Coronary artery (tissue), 2 donors: ENCODE data around the gene PRRG4.
A peak's percentile ranks its signal among the peaks of the same experiment; 100 is the strongest.

Experiments used
- DNase-seq: peaks from one replicate; pipeline ENCODE4 v3.0.0-alpha.2; 2017; ENCODE audit warnings: low spot score
- H3K27ac ChIP-seq, 2 donors: fragments of 200-600 bp; sonication (generic); one replicate each; pipeline ENCODE4 v1.5.1; 2016 to 2019
- H3K4me3 ChIP-seq: fragments of 200-600 bp; sonication (generic); 2 replicates; pipeline ENCODE4 v1.5.1; 2016; ENCODE audit warnings: mild to moderate bottlenecking, moderate library complexity
- CTCF ChIP-seq: fragments of 200-600 bp; sonication (generic); IDR thresholded peaks from one replicate; pipeline ENCODE4 v1.5.1; 2019; ENCODE audit warnings: antibody characterized with exemption

The PRRG4 gene

GRCh38 chr11:32792948-32793475 is 36.7 kb upstream of the PRRG4 start:
- Histone ChIP-seq H3K27ac (no peak overlapping the region), H3K4me3 (peak overlapping the region; percentile 51)
- TF ChIP-seq CTCF, result peak; percentile 58
- DNase-seq, result no peak

GRCh38 chr11:32794439-32794838 is 35.3 kb upstream of the PRRG4 start, which contains the start of gene CCDC73:
Gene CCDC73 (minus strand): TSS chr11:32794662. CDS start chr11:32760243, 34,419 bp downstream.
- no peak for DNase-seq
- no peak within 1 kb of the TSS for H3K4me3 ChIP-seq
- no peak for TF ChIP-seq CTCF
- no peak within 1 kb of the TSS for H3K27ac ChIP-seq

- Histone ChIP-seq H3K27ac (no peak overlapping the region), H3K4me3 (no peak overlapping the region)
- no peak for DNase-seq
- no peak for TF ChIP-seq CTCF
These were observed 33.3 kb upstream of the PRRG4 start for GRCh38 chr11:32796425-32796824.

GRCh38 chr11:32809313-32809712 is 20.4 kb upstream of the PRRG4 start:
- Histone ChIP-seq H3K4me3 (no peak overlapping the region), H3K27ac (no peak overlapping the region)
- peak; percentile 33 for TF ChIP-seq CTCF
- no peak for DNase-seq

DNA sequence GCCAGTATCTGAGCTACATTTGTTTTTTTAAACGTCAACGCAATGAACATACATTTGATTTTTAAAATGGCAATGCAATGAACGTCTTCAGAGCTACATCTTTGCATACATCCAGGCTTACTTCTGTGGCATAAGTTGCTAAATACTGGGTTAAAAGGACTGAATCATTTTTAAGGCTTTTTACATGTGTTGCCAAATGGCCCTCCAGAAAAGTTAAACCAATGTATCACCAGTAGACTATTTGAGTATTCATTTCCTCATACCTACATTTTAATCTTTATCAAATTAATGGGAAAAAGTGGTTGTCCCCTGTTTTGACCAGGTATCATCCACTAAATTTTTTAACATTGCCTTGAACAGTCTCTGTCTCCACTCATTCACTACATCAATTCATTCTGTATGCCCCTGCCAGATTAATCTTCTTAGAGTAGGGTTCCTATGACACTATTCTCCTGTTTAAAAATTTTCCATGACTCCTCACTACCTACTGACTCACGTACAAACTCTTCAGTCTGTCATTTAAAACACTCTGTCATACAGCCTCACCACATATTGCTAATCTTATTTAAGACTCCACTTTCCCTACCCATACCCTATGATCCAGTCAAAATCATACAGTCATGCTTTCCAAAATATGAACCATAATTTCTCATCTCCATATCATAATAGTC is 12.4 kb upstream of the PRRG4 start:
- H3K27ac ChIP-seq, result no peak overlapping the region
- H3K4me3 ChIP-seq, result no peak overlapping the region
- DNase-seq, result no peak
- no peak for TF ChIP-seq CTCF

DNA sequence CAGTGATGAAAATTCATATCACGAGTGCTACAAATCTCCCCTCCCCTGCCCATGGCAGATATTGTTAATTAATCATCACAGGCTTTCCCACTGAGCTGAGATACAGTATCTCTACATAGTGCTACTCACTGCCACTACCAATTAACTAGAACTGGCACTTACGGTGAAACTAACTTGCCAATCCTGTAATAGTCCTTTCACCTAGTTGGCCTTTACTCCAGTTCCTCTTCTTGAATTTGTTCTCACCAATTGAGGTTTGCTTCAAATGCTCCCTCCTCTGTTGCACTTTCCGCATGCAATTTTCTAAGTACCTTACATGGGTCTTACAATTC is 11.9 kb upstream of the PRRG4 start:
- no peak for TF ChIP-seq CTCF
- no peak for DNase-seq

GRCh38 chr11:32819187-32819586 is 10.5 kb upstream of the PRRG4 start:
- TF ChIP-seq CTCF, result no peak
- DNase-seq, result no peak
- no peak overlapping the region for H3K4me3 ChIP-seq
- H3K27ac ChIP-seq, result no peak overlapping the region

More for the DNA sequence above, 11.9 kb upstream of the PRRG4 start:
- Histone ChIP-seq H3K27ac (no peak overlapping the region), H3K4me3 (no peak overlapping the region)
